ENCODE data around the gene RAB40AL.
"Not testable (repeated sequence)": the region's sequence is repeated elsewhere in the genome, so short reads cannot be mapped to it uniquely, and the experiment has no call there.

RAB40AL gene

GRCh38 chrX:102936972-102937371, at the start of gene RAB40AL:
Gene RAB40AL (plus strand): TSS chrX:102937272. CDS start chrX:102937319, 47 bp downstream.
- not testable (repeated sequence) for DNase-seq

- no peak for DNase-seq
These were observed 49.4 kb upstream of the RAB40AL start for GRCh38 chrX:102887687-102888086.

GRCh38 chrX:102892103-102892502, 45.0 kb upstream of the RAB40AL start:
- no peak for DNase-seq

GRCh38 chrX:102899940-102900916, 36.8 kb upstream of the RAB40AL start:
- DNase-seq: peak; percentile 27 to 48

- no peak for DNase-seq
These were observed 34.7 kb upstream of the RAB40AL start for GRCh38 chrX:102902355-102902754.

GRCh38 chrX:102930990-102931756, 5.9 kb upstream of the RAB40AL start:
- DNase-seq: no peak

- peak; percentile 15 to 30 for DNase-seq
These were observed 2.4 kb upstream of the RAB40AL start for GRCh38 chrX:102934624-102935023.

GRCh38 chrX:102950908-102951866, 14.1 kb downstream of the RAB40AL start:
- peak; percentile 31 to 42 for DNase-seq

- DNase-seq: no peak
These were observed 20.7 kb downstream of the RAB40AL start for GRCh38 chrX:102957751-102958150.

GRCh38 chrX:102958794-102959193, 21.7 kb downstream of the RAB40AL start:
- peak; percentile 70 to 75 for DNase-seq

- DNase-seq: no peak
These were observed 22.4 kb downstream of the RAB40AL start for GRCh38 chrX:102959471-102959870.

- no peak for DNase-seq
These were observed 26.9 kb downstream of the RAB40AL start for GRCh38 chrX:102963955-102964354.

- DNase-seq: no peak
These were observed 27.9 kb downstream of the RAB40AL start for GRCh38 chrX:102964940-102965339.

- DNase-seq: no peak
These were observed 29.6 kb downstream of the RAB40AL start for GRCh38 chrX:102966701-102967100.

GRCh38 chrX:102968216-102968615, 31.1 kb downstream of the RAB40AL start:
- no peak for DNase-seq

- DNase-seq: not testable (repeated sequence)
These were observed 34.5 kb downstream of the RAB40AL start for GRCh38 chrX:102971536-102971935.

- DNase-seq: no peak
These were observed 37.9 kb downstream of the RAB40AL start for GRCh38 chrX:102975016-102975415.

- DNase-seq: peak; percentile 86 to 88
These were observed 39.2 kb downstream of the RAB40AL start for GRCh38 chrX:102976286-102976685.

- peak; percentile 23 for DNase-seq
These were observed 39.9 kb downstream of the RAB40AL start for GRCh38 chrX:102976793-102977495.

GRCh38 chrX:102978594-102978993, 41.5 kb downstream of the RAB40AL start:
- DNase-seq: no peak

GRCh38 chrX:102979536-102979935, 42.5 kb downstream of the RAB40AL start:
- DNase-seq: no peak

- DNase-seq: no peak
These were observed 46.1 kb downstream of the RAB40AL start for GRCh38 chrX:102983205-102983604.

Measured in AML-193 (cell line).